Measurements from ENCODE around the gene NCAM2.

DNA sequence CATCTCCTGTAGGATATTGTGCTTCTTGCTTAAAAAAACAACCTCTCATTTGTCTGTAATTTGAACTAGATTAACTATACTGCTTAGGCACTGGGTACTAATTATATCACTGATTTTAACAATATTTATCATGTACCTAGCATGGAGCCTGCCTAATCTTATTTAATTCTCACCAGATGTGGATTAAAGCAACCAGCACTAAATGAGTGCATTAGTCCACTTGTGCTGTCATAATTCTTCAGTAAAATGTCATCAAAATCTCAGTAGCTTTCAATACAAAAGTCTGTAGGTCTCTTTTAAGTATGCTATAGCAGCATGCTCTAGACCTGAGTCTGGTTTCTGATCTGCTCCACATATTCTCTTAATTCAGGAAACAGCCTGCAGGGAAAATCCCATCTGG, 368.1 kb downstream of the NCAM2 start:
- TF ChIP-seq, protein P1, sequence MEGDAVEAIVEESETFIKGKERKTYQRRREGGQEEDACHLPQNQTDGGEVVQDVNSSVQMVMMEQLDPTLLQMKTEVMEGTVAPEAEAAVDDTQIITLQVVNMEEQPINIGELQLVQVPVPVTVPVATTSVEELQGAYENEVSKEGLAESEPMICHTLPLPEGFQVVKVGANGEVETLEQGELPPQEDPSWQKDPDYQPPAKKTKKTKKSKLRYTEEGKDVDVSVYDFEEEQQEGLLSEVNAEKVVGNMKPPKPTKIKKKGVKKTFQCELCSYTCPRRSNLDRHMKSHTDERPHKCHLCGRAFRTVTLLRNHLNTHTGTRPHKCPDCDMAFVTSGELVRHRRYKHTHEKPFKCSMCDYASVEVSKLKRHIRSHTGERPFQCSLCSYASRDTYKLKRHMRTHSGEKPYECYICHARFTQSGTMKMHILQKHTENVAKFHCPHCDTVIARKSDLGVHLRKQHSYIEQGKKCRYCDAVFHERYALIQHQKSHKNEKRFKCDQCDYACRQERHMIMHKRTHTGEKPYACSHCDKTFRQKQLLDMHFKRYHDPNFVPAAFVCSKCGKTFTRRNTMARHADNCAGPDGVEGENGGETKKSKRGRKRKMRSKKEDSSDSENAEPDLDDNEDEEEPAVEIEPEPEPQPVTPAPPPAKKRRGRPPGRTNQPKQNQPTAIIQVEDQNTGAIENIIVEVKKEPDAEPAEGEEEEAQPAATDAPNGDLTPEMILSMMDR (IDR thresholded peaks at IDR 0.05 in 2 of 3, conservative IDR thresholded peaks at IDR 0.05 in 1 of 3; ENCODE audit: borderline replicate concordance in 1 of 3, insufficient read depth in 1 of 3, low read depth in 2 of 3, low read length in 2 of 3), result no peak
- TF ChIP-seq, protein P2, sequence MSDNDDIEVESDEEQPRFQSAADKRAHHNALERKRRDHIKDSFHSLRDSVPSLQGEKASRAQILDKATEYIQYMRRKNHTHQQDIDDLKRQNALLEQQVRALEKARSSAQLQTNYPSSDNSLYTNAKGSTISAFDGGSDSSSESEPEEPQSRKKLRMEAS (IDR thresholded peaks at IDR 0.05), result no peak
- no peak for TF ChIP-seq POLR2A (IDR thresholded peaks at IDR 0.05; ENCODE audit: borderline replicate concordance, extremely low read depth, insufficient read depth, insufficient read length)
- no peak for TF ChIP-seq JUND (IDR thresholded peaks at IDR 0.05)
- TF ChIP-seq POLR2AphosphoS5 (IDR thresholded peaks at IDR 0.05; ENCODE audit: low read depth, low read length), result no peak
- TF ChIP-seq SRF (IDR thresholded peaks at IDR 0.05; ENCODE audit: low read depth), result no peak
- TF ChIP-seq, protein P3, sequence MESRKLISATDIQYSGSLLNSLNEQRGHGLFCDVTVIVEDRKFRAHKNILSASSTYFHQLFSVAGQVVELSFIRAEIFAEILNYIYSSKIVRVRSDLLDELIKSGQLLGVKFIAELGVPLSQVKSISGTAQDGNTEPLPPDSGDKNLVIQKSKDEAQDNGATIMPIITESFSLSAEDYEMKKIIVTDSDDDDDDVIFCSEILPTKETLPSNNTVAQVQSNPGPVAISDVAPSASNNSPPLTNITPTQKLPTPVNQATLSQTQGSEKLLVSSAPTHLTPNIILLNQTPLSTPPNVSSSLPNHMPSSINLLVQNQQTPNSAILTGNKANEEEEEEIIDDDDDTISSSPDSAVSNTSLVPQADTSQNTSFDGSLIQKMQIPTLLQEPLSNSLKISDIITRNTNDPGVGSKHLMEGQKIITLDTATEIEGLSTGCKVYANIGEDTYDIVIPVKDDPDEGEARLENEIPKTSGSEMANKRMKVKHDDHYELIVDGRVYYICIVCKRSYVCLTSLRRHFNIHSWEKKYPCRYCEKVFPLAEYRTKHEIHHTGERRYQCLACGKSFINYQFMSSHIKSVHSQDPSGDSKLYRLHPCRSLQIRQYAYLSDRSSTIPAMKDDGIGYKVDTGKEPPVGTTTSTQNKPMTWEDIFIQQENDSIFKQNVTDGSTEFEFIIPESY (IDR thresholded peaks at IDR 0.05; ENCODE audit: extremely low read depth, insufficient replicate concordance, low read length), result no peak
- no peak for TF ChIP-seq SP1 (IDR thresholded peaks at IDR 0.05; ENCODE audit: low read depth)
- no peak for TF ChIP-seq ZNF274 (IDR thresholded peaks at IDR 0.05; ENCODE audit: low read depth, low read length)
- TF ChIP-seq YY1 (IDR thresholded peaks at IDR 0.05; ENCODE audit: extremely low read depth, insufficient replicate concordance, low read depth, low read length), result no peak
- no peak for TF ChIP-seq CEBPB (IDR thresholded peaks at IDR 0.05; ENCODE audit: low read depth)
- TF ChIP-seq TCF7L2 (IDR thresholded peaks at IDR 0.05; ENCODE audit: borderline replicate concordance, extremely low read depth, insufficient read depth, insufficient read length), result no peak
- TF ChIP-seq, protein P4, sequence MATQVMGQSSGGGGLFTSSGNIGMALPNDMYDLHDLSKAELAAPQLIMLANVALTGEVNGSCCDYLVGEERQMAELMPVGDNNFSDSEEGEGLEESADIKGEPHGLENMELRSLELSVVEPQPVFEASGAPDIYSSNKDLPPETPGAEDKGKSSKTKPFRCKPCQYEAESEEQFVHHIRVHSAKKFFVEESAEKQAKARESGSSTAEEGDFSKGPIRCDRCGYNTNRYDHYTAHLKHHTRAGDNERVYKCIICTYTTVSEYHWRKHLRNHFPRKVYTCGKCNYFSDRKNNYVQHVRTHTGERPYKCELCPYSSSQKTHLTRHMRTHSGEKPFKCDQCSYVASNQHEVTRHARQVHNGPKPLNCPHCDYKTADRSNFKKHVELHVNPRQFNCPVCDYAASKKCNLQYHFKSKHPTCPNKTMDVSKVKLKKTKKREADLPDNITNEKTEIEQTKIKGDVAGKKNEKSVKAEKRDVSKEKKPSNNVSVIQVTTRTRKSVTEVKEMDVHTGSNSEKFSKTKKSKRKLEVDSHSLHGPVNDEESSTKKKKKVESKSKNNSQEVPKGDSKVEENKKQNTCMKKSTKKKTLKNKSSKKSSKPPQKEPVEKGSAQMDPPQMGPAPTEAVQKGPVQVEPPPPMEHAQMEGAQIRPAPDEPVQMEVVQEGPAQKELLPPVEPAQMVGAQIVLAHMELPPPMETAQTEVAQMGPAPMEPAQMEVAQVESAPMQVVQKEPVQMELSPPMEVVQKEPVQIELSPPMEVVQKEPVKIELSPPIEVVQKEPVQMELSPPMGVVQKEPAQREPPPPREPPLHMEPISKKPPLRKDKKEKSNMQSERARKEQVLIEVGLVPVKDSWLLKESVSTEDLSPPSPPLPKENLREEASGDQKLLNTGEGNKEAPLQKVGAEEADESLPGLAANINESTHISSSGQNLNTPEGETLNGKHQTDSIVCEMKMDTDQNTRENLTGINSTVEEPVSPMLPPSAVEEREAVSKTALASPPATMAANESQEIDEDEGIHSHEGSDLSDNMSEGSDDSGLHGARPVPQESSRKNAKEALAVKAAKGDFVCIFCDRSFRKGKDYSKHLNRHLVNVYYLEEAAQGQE (IDR thresholded peaks at IDR 0.05; ENCODE audit: low read depth), result no peak

All from HCT116 (cell line).